Fibroblast of the aortic adventitia (primary cell): ENCODE results near the gene ALDH3A2. TPM values are rescaled to one million over a fixed set of nuclear protein-coding genes. Genes with fewer than 3 reads are reported as not detected.
"Not testable (repeated sequence)": the region's sequence is repeated elsewhere in the genome, so short reads cannot be mapped to it uniquely, and the experiment has no call there.

Experiments used
- DNase-seq: peaks from one replicate; pipeline ENCODE4 v3.0.0-alpha.2; 2010; ENCODE audit warnings: low read depth
- H3K4me3 ChIP-seq: 2 replicates; pipeline ENCODE4 v1.5.1; 2011; ENCODE audit warnings: low read depth, mild to moderate bottlenecking, control low read depth, low read length, moderate library complexity
- CTCF ChIP-seq: IDR thresholded peaks from 2 replicates; pipeline ENCODE4 v1.5.1; 2011; ENCODE audit warnings: mild to moderate bottlenecking, low read length, control low read depth, inconsistent platforms; ENCODE audit not compliant: insufficient read depth
- total RNA-seq: library from RNA; depleted of rRNA; stranded (reverse); fragments of >200 nt; gene quantifications from 2 replicates; pipeline ENCODE4 v1.2.3, GENCODE V29; 2012; ENCODE audit warnings: low replicate concordance

Gene ALDH3A2
- total RNA-seq, 1 donor, result 59.7 TPM

GRCh38 chr17:19677736-19678379 is 29.3 kb downstream of the ALDH3A2 start:
- H3K4me3 ChIP-seq, result no peak overlapping the region
- TF ChIP-seq CTCF, result no peak
- no peak for DNase-seq

- no peak for DNase-seq
- no peak overlapping the region for H3K4me3 ChIP-seq
- TF ChIP-seq CTCF, result no peak
Observed at GRCh38 chr17:19678581-19679453, 30.3 kb downstream of the ALDH3A2 start.

GRCh38 chr17:19683117-19683516 is 34.6 kb downstream of the ALDH3A2 start:
- DNase-seq, result no peak
- H3K4me3 ChIP-seq, result no peak overlapping the region
- TF ChIP-seq CTCF, result no peak

GRCh38 chr17:19684909-19685580 is 36.5 kb downstream of the ALDH3A2 start:
- DNase-seq, H3K4me3 ChIP-seq: not testable (repeated sequence)

- no peak for TF ChIP-seq CTCF
- DNase-seq, result no peak
- H3K4me3 ChIP-seq, result no peak overlapping the region
Observed at GRCh38 chr17:19686400-19687090, 38.0 kb downstream of the ALDH3A2 start.

GRCh38 chr17:19702217-19702641 is 53.7 kb downstream of the ALDH3A2 start:
- DNase-seq, result no peak

More at GRCh38 chr17:19702217-19702641, 53.7 kb downstream of the ALDH3A2 start:
- H3K4me3 ChIP-seq, result no peak overlapping the region
- TF ChIP-seq CTCF, result no peak
